Left lung (tissue), 10 donors: ENCODE data around the gene ZFR2. TPM values are rescaled to one million over a fixed set of nuclear protein-coding genes. Genes with fewer than 3 reads are reported as not detected.

Experiments used
- ATAC-seq: fragments of 200-7000 bp; cut with Tn5 transposase; one replicate; pipeline ENCODE4 v1.9.1; 2020; ENCODE audit warnings: moderate library complexity
- DNase-seq, 4 donors: peaks; one replicate each; pipeline ENCODE4 v3.0.0-alpha.2; 2013 to 2020
- H3K27ac ChIP-seq, 2 donors: fragments of 200-600 bp; sonication (generic) in 1 of 2; one replicate each; pipeline versions ENCODE4 v1.5.0 to v1.8.0; 2020 to 2021
- H3K27me3 ChIP-seq, 2 donors: fragments of 200-600 bp; sonication (generic) in 1 of 2; one replicate each; pipeline versions ENCODE4 v1.5.0 to v1.8.0; 2020 to 2021
- H3K36me3 ChIP-seq, 2 donors: fragments of 200-600 bp; sonication (generic) in 1 of 2; one replicate each; pipeline versions ENCODE4 v1.5.0 to v1.8.0; 2020 to 2021
- H3K4me1 ChIP-seq, 2 donors: fragments of 200-600 bp; one replicate each; pipeline ENCODE4 v1.8.0; 2021
- H3K4me3 ChIP-seq, 2 donors: fragments of 200-600 bp; sonication (generic) in 1 of 2; one replicate each; pipeline versions ENCODE4 v1.5.0 to v1.8.0; 2020 to 2021; ENCODE audit warnings: mild to moderate bottlenecking in 1 of 2
- H3K9me3 ChIP-seq, 2 donors: fragments of 200-600 bp; sonication (generic) in 1 of 2; one replicate each; pipeline versions ENCODE4 v1.5.0 to v1.8.0; 2020 to 2021
- intact Hi-C, 2 donors: fragments of 100-400 bp; cut with DNase I; formaldehyde crosslinking; loops; one replicate each; pipeline versions ENCODE4 v1.11.2 to v1.14.2; 2022
- polyA plus RNA-seq, 6 donors: library from polyadenylated mRNA; unstranded; fragments of 120-200 nt; gene quantifications; one replicate each; pipeline ENCODE4 v1.2.1, GENCODE V29; 2013; ENCODE audit not compliant: insufficient read length in 6 of 6
- total RNA-seq, 2 donors: library from RNA; stranded (reverse); fragmentation: NEBNext Ultra II Directional; extraction: Animal tissue kit (Norgen Biotek cat#: 25700); gene quantifications; one replicate each; pipeline ENCODE4 v1.2.1, GENCODE V29; 2021
- TF ChIP-seq, protein P1 (sequence below), 2 donors: fragments of 200-600 bp; sonication (generic) in 1 of 2; IDR thresholded peaks; one replicate each; pipeline versions ENCODE4 v1.5.0 to v1.8.0; 2021; ENCODE audit warnings: antibody characterized with exemption in 2 of 2
- donor health status: DM: no; HTN: yes; CAD: no.
- donor health status: DM: no; HTN: no; CAD: no.

Gene ZFR2
- total and polyA plus RNA-seq, 8 donors, result 0.18 to 0.99 (median 0.51) TPM

DNA sequence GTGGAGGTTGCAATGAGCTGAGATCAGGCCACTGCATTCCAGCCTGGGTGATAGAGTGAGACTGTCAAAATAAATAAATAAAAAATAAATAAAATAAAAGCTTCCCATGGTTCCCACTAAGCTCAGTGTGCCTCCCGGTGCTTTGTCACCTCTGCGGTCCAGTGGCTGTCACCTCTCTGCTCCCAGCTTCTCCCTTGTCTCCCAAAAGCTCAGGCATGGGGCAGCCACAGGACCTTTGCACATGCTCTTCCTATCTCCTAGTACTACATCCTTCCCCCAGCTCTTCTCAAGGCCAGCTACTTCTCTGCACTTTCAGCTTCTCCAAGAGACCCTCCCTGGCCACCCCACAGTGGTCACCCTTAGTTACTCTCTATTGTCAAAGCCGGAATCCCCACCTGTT is 75.0 kb downstream of the ZFR2 start:
- DNase-seq (no peak), ATAC-seq (no peak)
- H3K9me3 ChIP-seq, result peaks cover 0 to 11% of the 10 kb centered on the region in 2 donors
- no peak overlapping the region for H3K27ac ChIP-seq
- TF ChIP-seq, protein P1, sequence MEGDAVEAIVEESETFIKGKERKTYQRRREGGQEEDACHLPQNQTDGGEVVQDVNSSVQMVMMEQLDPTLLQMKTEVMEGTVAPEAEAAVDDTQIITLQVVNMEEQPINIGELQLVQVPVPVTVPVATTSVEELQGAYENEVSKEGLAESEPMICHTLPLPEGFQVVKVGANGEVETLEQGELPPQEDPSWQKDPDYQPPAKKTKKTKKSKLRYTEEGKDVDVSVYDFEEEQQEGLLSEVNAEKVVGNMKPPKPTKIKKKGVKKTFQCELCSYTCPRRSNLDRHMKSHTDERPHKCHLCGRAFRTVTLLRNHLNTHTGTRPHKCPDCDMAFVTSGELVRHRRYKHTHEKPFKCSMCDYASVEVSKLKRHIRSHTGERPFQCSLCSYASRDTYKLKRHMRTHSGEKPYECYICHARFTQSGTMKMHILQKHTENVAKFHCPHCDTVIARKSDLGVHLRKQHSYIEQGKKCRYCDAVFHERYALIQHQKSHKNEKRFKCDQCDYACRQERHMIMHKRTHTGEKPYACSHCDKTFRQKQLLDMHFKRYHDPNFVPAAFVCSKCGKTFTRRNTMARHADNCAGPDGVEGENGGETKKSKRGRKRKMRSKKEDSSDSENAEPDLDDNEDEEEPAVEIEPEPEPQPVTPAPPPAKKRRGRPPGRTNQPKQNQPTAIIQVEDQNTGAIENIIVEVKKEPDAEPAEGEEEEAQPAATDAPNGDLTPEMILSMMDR (IDR thresholded peaks at IDR 0.05), result no peak
- peaks cover 0 to under 1% of the 10 kb centered on the region in 2 donors for H3K4me1 ChIP-seq
- H3K36me3 ChIP-seq, result no peaks in the 10 kb centered on the region
- intact Hi-C loops, result no loop called here
- H3K4me3 ChIP-seq, result no peak overlapping the region
- peaks cover 0 to 13% of the 10 kb centered on the region in 2 donors for H3K27me3 ChIP-seq

DNA sequence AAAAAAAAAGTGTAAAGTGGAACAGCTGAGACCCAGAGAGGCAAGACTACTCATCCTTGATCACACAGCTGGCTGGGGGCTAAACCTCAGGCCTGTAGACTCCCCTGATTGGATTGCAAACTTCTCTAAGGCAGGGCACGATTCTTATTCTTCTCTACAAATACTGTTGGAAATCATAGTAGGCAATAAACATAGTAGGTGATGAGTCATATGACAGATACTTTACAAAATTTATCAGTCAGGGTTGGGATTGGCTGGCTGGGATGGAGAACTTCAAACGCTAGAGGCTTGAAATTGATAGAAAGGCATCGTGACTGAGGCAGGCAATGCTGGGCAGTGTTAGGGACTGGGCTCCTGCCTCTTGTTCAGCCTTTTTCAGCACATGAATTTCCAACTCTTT is 76.7 kb downstream of the ZFR2 start:
- Histone ChIP-seq H3K9me3 (peaks cover 0 to 11% of the 10 kb centered on the region in 2 donors), H3K36me3 (no peaks in the 10 kb centered on the region), H3K27me3 (peaks cover 0 to 9% of the 10 kb centered on the region in 2 donors), H3K27ac (no peak overlapping the region), H3K4me1 (peaks cover 0 to 3% of the 10 kb centered on the region in 2 donors), H3K4me3 (no peak overlapping the region)
- TF ChIP-seq, protein P1 (IDR thresholded peaks at IDR 0.05), result no peak
- ATAC-seq (no peak), DNase-seq (no peak)
- intact Hi-C loops, result no loop called here

DNA sequence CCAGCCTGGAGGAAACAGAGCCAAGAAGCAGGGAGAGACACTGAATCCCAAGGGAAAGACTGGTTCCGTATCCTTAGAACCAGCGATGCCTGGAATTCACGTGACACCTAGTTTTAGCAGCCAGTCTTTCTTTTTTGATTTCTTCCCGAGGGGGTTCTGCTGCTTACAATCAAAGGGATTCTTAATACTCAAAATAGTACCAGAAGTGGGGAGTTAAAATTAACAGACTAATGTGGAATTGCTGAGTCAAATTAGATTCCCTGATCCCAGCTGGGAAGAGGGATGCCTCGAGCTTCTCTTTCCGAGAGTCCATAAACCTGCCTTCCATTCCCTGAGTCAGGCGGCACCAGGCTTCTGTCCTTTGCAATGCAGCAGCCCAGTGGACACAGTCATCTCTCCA is 77.9 kb downstream of the ZFR2 start:
- Histone ChIP-seq H3K27ac (no peak overlapping the region), H3K9me3 (peaks cover 0 to 1% of the 10 kb centered on the region in 2 donors), H3K36me3 (no peaks in the 10 kb centered on the region), H3K27me3 (peaks cover 1 to 20% of the 10 kb centered on the region in 2 donors), H3K4me3 (no peak overlapping the region), H3K4me1 (peaks cover 0 to 9% of the 10 kb centered on the region in 2 donors)
- TF ChIP-seq, protein P1 (IDR thresholded peaks at IDR 0.05), result no peak
- intact Hi-C loops, result no loop called here
- no peak for ATAC-seq
- DNase-seq, result no peak

DNA sequence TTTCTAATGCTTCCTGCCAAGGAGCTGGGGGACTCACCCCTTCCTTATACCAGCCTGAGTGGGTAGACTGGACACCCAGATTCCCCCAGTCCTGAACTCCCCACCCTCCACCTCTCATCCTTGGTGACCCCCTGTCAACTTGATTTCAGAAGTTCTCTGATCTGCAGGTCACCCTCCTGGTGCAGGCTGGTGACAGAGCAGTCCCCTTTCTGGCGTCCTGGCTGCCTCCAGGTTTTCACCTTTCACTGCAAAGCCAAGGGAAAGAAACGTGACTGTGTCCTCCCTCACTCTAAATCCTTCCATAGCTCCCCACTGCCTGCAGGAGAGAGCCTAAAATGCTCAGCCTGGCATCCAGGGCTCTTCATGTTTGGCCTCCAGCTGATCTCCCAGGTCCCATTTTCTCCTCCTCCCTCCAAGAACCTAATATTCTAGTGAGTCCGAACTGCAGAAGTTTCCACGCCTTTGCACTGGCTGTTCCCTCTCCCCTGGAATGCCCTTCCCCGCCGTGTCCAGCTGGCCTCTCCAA is 78.6 kb downstream of the ZFR2 start:
- TF ChIP-seq, protein P1 (IDR thresholded peaks at IDR 0.05), result no peak
- DNase-seq, result no peak
- no peak for ATAC-seq

DNA sequence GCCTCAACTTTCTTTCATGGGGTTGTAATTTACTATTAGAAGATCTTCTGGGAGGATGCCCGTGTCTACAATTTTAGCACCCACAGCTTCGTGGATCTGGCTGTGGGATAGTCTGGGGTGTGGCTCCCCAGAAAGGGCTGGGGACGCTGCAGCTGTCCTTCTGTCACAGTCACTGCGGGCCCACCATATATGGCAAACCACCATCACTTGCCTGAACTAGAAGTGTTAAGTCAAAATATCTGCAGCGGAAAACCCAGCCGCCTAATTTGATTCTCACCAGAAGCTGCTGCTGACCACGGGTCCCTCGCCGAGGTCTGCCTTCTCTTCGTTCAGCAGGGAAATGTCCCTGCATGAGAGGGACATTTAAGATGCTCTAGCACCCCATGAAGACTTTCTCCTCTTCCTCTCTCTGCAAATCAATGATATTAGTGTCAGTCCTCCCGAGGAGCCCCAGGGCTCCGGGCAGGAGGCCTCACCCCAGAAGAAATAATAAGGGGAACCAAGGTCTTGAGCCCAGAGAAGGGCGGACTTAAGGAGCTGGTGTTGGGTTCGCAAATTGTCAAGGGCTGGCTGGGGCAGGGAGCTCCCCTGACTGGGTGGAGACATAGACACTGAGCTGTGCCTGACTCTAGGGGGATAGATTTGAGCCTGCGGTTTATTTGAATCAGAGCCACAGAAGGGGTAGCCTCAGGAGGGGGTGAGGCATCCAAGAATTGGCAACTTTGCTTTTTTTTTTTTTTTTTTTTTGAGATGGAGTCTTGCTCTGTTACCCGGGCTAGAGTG is 79.7 kb downstream of the ZFR2 start:
- peaks cover 12 to 38% of the 10 kb centered on the region in 2 donors for H3K27me3 ChIP-seq
- TF ChIP-seq, protein P1 (IDR thresholded peaks at IDR 0.05), result no peak
- ATAC-seq, result no peak
- H3K9me3 ChIP-seq, result no peaks in the 10 kb centered on the region
- H3K4me3 ChIP-seq, result no peak overlapping the region
- H3K27ac ChIP-seq, result no peak overlapping the region
- no peak for DNase-seq
- intact Hi-C loops, result no loop called here
- H3K36me3 ChIP-seq, result no peaks in the 10 kb centered on the region
- H3K4me1 ChIP-seq, result peaks cover 0 to 21% of the 10 kb centered on the region in 2 donors

More for the DNA sequence above, 78.6 kb downstream of the ZFR2 start:
- intact Hi-C loops, result no loop called here
- H3K4me3 ChIP-seq, result no peak overlapping the region
- H3K27ac ChIP-seq, result no peak overlapping the region
- no peaks in the 10 kb centered on the region for H3K9me3 ChIP-seq
- peaks cover 0 to 15% of the 10 kb centered on the region in 2 donors for H3K4me1 ChIP-seq
- H3K27me3 ChIP-seq, result peaks cover 7 to 27% of the 10 kb centered on the region in 2 donors
- H3K36me3 ChIP-seq, result no peaks in the 10 kb centered on the region
